ENCODE data around the gene SOX18. TPM values are rescaled to one million over a fixed set of nuclear protein-coding genes. Genes with fewer than 3 reads are reported as not detected.
A peak's percentile ranks its signal among the peaks of the same experiment; 100 is the strongest.

SOX18 gene
- total RNA-seq, 4 donors from 2014 or later, result 4.4 to 13.3 (median 7.1) TPM

DNA sequence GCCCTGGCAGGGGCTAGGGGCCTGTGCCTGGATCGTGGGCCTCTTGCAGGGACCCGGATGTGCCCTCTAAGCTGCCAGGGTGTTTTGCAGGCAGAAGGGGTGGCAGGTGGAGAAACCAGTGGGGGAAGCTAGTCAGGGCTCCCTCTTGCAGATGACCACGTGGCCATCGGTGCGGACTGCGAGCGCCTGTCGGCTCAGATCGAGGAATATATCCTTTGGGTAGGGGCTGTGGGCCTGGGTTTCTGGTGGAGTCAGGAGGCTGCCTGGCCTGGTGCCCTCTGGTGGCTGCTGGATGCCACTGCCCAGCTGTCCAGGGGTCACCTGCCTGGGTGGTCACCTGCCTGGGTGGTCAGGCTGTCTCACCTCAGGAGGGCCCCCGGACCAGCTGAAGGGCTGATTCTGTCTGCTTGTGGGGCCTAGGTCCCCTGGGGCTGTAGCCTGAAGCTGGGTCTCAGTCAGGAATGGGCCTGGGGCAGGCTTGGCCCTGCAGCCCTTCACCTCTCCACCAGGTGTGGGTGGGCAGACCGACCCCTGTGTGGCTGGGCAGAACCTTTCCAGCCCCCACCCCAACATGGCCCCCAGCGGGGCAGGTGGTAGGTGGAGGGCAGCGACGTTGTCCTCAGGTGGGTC is 20.3 kb upstream of the SOX18 start:
- Histone ChIP-seq H3K4me3 (no peak overlapping the region), H3K4me1 (peaks cover 0 to 25% (median 3%) of the 10 kb centered on the region in 3 donors), H3K27ac (no peak overlapping the region), H3K27me3 (no peaks in the 10 kb centered on the region), H3K9me3 (no peaks in the 10 kb centered on the region), H3K36me3 (peaks cover 0 to 56% of the 10 kb centered on the region in 2 donors)
- WGBS, 2 donors (ENCODE audit: low coverage in 1 of 2), result no CpG with 5 or more reads among the region's 14 CpGs
- TF ChIP-seq, protein P1, sequence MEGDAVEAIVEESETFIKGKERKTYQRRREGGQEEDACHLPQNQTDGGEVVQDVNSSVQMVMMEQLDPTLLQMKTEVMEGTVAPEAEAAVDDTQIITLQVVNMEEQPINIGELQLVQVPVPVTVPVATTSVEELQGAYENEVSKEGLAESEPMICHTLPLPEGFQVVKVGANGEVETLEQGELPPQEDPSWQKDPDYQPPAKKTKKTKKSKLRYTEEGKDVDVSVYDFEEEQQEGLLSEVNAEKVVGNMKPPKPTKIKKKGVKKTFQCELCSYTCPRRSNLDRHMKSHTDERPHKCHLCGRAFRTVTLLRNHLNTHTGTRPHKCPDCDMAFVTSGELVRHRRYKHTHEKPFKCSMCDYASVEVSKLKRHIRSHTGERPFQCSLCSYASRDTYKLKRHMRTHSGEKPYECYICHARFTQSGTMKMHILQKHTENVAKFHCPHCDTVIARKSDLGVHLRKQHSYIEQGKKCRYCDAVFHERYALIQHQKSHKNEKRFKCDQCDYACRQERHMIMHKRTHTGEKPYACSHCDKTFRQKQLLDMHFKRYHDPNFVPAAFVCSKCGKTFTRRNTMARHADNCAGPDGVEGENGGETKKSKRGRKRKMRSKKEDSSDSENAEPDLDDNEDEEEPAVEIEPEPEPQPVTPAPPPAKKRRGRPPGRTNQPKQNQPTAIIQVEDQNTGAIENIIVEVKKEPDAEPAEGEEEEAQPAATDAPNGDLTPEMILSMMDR (IDR thresholded peaks at IDR 0.05), result peak in 3 of 4 experiments; percentile 23 to 63 (median 40)
- TF ChIP-seq POLR2AphosphoS5 (IDR thresholded peaks at IDR 0.05), result no peak
- no peak for ATAC-seq

DNA sequence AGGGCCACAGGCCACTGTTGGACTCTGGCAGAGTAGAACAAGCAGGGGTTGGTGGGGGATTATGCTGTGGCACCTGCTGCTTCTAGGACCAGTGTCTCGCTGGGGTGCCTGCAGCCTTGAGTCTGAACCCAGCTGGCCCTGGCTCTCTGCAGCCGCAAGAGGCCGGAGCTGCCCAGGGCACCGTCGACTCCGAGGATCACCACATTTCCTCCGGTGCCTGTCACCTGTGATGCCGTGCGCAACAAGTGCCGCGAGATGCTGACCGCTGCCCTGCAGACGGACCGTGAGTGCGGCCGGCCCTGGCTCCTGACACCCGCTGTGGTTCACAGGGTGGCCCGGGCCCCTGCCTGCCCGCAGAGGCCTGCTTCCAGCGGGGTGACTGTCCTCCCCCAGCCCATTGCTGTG is 19.8 kb upstream of the SOX18 start:
- ATAC-seq, result no peak
- WGBS, 2 donors (ENCODE audit: low coverage in 1 of 2), result no CpG with 5 or more reads among the region's 20 CpGs
- peaks cover 0 to 30% (median 8%) of the 10 kb centered on the region in 3 donors for H3K4me1 ChIP-seq
- H3K4me3 ChIP-seq, result no peak overlapping the region
- TF ChIP-seq, protein P1 (IDR thresholded peaks at IDR 0.05), result no peak
- TF ChIP-seq POLR2AphosphoS5 (IDR thresholded peaks at IDR 0.05) (no peak), POLR2A (IDR thresholded peaks at IDR 0.05) (no peak), EP300 (IDR thresholded peaks at IDR 0.05) (no peak)
- H3K27me3 ChIP-seq, result no peaks in the 10 kb centered on the region
- H3K36me3 ChIP-seq, result peaks cover 0 to 51% of the 10 kb centered on the region in 2 donors
- H3K27ac ChIP-seq, result no peak overlapping the region
- H3K9me3 ChIP-seq, result no peaks in the 10 kb centered on the region

DNA sequence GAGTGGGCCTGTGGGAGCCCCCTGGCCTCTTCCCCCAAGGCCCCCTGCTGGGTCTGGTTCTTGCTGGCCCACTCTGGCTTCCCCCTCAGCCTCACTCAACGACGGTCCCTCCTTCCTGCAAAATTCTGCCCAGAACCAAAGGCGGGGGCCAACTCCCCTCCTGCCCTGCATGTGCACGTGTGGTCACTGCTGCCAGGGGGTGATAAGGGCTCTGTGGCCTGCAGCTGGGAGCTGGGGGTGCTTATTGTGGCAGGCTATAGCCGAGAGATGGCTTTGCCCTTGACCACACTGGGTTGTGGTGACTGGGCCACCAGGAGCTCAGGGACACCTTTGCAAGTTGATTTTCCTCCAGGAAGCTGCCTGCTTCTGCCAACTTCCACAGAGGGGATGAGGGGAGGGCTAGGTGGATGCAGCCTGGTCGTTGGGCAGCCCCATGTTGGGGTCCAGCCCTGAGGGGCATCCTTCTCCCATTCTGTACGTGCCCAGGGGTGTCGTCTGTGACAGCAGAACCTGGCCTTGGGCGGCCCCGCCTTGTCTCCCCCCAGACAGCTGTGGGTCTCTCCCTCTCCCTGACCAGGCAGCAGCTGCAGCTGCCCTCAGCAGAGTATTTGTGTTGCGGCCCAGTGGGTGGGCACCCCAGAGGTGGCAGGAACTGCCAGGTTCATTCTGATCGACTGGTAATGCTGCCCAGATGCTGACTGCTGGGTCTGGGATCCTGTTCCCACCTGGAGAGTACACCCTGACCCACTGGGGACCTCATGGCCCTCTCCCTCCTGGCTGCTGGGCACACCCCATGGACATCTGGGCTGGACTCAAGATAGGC is 19.2 kb upstream of the SOX18 start:
- Histone ChIP-seq H3K4me3 (no peak overlapping the region), H3K4me1 (peaks cover 0 to 36% (median 14%) of the 10 kb centered on the region in 3 donors), H3K27ac (no peak overlapping the region), H3K27me3 (no peaks in the 10 kb centered on the region), H3K36me3 (peaks cover 0 to 45% of the 10 kb centered on the region in 2 donors), H3K9me3 (no peaks in the 10 kb centered on the region)
- ATAC-seq, result no peak
- TF ChIP-seq EP300 (IDR thresholded peaks at IDR 0.05) (no peak), POLR2A (IDR thresholded peaks at IDR 0.05) (no peak), POLR2AphosphoS5 (IDR thresholded peaks at IDR 0.05) (no peak)
- TF ChIP-seq, protein P1 (IDR thresholded peaks at IDR 0.05), result no peak
- WGBS, 2 donors (ENCODE audit: low coverage in 1 of 2), result no CpG with 5 or more reads among the region's 12 CpGs

DNA sequence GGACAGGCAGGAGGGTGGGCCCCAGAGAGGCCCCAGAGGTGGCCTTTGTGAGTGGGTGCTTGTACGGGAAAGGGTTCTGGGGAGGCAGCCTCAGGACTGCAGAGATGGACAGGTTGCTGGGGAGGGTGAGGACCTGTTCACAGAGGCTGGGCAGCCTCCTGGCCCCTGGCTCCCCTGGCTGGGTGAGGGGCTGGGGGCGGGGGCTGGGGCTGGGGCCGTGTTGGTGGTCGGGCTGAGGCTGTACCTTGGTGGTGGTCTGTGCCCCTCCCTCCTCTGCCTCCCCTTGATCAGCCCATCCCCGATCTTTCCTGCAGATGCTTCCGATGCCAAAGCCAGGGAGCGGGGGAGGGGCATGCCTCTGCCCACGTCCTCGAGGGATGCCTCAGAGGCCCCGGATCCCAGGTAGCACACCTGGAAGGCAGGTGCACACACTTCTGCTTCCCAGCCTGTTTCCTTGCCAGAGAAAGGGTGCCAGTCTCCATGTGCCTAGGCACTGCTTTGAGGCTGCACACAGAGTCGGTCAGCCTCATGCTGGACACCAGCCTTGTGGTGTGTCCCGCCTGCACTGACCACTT is 18.4 kb upstream of the SOX18 start:
- no peak overlapping the region for H3K27ac ChIP-seq
- no peak for ATAC-seq
- 40 to 80% methylated on average over 1 to 2 of the region's 12 CpGs for WGBS, 2 donors (ENCODE audit: low coverage in 1 of 2)
- H3K4me3 ChIP-seq, result no peak overlapping the region
- peaks cover 0 to 38% (median 14%) of the 10 kb centered on the region in 3 donors for H3K4me1 ChIP-seq
- no peaks in the 10 kb centered on the region for H3K27me3 ChIP-seq
- H3K36me3 ChIP-seq, result peaks cover 0 to 37% of the 10 kb centered on the region in 2 donors
- no peaks in the 10 kb centered on the region for H3K9me3 ChIP-seq
- TF ChIP-seq EP300 (IDR thresholded peaks at IDR 0.05) (no peak), POLR2A (IDR thresholded peaks at IDR 0.05) (no peak), POLR2AphosphoS5 (IDR thresholded peaks at IDR 0.05) (no peak)
- TF ChIP-seq, protein P1 (IDR thresholded peaks at IDR 0.05), result no peak

All from gastroesophageal sphincter (tissue), 4 donors.